HL-60 (cell line): Measurements from ENCODE around the gene ADGRL3.

Source experiments
- DNase-seq, 2 experiments: peaks; one replicate each; pipeline ENCODE4 v3.0.0-alpha.2; 2010 to 2020; ENCODE audit warnings: low read depth in 1 of 2, low spot score in 1 of 2
- H3K27ac ChIP-seq: fragments of 250-450 bp; sonication (Bioruptor Pico); replicated peaks from 2 replicates; pipeline ENCODE4 v1.5.1; 2020; ENCODE audit warnings: mild to moderate bottlenecking, moderate library complexity
- H3K27me3 ChIP-seq: fragments of 250-450 bp; sonication (Bioruptor Pico); 2 replicates; pipeline ENCODE4 v1.5.1; 2021; ENCODE audit warnings: mild to moderate bottlenecking, moderate library complexity; ENCODE audit not compliant: insufficient read depth, poor library complexity, severe bottlenecking
- H3K4me3 ChIP-seq: replicated peaks from 2 replicates; pipeline ENCODE4 v1.5.1; 2011; ENCODE audit warnings: mild to moderate bottlenecking, control low read depth, low read length; ENCODE audit not compliant: insufficient read depth
- GABPA ChIP-seq: IDR thresholded peaks from 2 replicates; pipeline ENCODE4 v1.6.1; 2012; ENCODE audit warnings: low read depth
- POLR2AphosphoS5 ChIP-seq: IDR thresholded peaks from 2 replicates; pipeline ENCODE4 v1.6.1; 2012; ENCODE audit warnings: low read depth
- SPI1 ChIP-seq: IDR thresholded peaks from 2 replicates; pipeline ENCODE4 v1.6.1; 2012; ENCODE audit warnings: low read depth, mild to moderate bottlenecking, borderline replicate concordance
- TF ChIP-seq, protein P1 (sequence below): IDR thresholded peaks from 2 replicates; pipeline ENCODE4 v1.6.1; 2012; ENCODE audit warnings: low read depth; ENCODE audit not compliant: insufficient replicate concordance
- TF ChIP-seq, protein P2 (sequence below): IDR thresholded peaks from one replicate; pipeline ENCODE4 v1.5.1; 2011; ENCODE audit warnings: low read length, control low read depth, inconsistent platforms; ENCODE audit not compliant: insufficient read depth

Gene ADGRL3

DNA sequence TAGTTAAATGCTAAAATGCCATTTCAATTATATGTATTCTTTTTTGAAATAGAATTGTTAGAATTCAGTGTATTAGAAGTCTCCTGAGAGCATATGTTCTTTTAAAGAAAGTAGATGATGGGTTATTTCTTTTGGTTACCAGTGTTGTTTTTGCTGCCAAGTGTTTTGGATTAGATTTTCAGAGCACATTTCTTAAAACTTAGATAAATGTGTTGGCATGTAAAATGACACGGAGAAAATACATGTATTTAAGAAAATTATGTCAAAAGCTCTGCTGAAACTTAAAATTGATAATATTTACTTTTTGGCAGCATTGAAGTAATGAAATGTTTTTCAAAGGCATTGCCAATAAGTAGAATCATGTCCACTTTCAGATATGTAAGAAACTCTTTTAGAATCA, 379.7 kb downstream of the ADGRL3 start:
- H3K27ac ChIP-seq = no peak overlapping the region
- TF ChIP-seq POLR2AphosphoS5 (no peak), GABPA (no peak), SPI1 (no peak)
- TF ChIP-seq, protein P1, sequence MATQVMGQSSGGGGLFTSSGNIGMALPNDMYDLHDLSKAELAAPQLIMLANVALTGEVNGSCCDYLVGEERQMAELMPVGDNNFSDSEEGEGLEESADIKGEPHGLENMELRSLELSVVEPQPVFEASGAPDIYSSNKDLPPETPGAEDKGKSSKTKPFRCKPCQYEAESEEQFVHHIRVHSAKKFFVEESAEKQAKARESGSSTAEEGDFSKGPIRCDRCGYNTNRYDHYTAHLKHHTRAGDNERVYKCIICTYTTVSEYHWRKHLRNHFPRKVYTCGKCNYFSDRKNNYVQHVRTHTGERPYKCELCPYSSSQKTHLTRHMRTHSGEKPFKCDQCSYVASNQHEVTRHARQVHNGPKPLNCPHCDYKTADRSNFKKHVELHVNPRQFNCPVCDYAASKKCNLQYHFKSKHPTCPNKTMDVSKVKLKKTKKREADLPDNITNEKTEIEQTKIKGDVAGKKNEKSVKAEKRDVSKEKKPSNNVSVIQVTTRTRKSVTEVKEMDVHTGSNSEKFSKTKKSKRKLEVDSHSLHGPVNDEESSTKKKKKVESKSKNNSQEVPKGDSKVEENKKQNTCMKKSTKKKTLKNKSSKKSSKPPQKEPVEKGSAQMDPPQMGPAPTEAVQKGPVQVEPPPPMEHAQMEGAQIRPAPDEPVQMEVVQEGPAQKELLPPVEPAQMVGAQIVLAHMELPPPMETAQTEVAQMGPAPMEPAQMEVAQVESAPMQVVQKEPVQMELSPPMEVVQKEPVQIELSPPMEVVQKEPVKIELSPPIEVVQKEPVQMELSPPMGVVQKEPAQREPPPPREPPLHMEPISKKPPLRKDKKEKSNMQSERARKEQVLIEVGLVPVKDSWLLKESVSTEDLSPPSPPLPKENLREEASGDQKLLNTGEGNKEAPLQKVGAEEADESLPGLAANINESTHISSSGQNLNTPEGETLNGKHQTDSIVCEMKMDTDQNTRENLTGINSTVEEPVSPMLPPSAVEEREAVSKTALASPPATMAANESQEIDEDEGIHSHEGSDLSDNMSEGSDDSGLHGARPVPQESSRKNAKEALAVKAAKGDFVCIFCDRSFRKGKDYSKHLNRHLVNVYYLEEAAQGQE = no peak
- TF ChIP-seq, protein P2, sequence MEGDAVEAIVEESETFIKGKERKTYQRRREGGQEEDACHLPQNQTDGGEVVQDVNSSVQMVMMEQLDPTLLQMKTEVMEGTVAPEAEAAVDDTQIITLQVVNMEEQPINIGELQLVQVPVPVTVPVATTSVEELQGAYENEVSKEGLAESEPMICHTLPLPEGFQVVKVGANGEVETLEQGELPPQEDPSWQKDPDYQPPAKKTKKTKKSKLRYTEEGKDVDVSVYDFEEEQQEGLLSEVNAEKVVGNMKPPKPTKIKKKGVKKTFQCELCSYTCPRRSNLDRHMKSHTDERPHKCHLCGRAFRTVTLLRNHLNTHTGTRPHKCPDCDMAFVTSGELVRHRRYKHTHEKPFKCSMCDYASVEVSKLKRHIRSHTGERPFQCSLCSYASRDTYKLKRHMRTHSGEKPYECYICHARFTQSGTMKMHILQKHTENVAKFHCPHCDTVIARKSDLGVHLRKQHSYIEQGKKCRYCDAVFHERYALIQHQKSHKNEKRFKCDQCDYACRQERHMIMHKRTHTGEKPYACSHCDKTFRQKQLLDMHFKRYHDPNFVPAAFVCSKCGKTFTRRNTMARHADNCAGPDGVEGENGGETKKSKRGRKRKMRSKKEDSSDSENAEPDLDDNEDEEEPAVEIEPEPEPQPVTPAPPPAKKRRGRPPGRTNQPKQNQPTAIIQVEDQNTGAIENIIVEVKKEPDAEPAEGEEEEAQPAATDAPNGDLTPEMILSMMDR = no peak
- H3K27me3 ChIP-seq = no peaks in the 10 kb centered on the region
- no peak for DNase-seq
- no peak overlapping the region for H3K4me3 ChIP-seq

DNA sequence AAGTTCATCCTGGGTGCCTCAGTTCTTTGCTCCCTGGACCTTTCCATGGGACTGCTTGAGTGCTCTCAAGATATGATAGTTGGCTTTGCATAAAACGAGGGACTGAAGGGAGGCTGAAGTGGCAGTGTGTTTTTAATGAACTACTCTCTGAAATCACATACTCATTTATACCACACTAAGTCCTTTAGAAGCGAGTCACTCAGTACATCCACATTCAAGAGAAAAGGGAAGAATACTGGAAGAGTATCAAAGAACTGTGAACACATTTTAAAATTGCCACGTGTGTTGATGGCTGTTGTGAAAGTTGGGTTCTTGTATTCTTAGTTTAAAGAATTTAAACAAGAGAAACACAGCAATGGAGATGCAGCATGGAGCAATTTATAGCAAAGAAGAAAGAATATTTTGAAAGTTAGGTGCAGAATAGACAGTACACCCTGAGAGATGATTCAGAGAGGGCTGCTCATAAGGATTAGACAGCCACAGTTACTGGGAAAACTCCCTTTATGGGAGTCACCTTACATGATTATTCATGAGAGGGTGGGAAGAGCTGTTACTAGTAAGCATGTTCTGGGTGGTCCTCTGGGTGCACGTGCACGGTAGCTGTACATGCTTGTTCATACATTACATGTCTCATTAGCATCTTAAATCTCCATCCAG, 380.7 kb downstream of the ADGRL3 start:
- no peak for TF ChIP-seq GABPA
- no peak for TF ChIP-seq SPI1
- TF ChIP-seq, protein P1 = no peak
- no peak for TF ChIP-seq POLR2AphosphoS5
- TF ChIP-seq, protein P2 = no peak
- Histone ChIP-seq H3K27me3 (no peaks in the 10 kb centered on the region), H3K4me3 (no peak overlapping the region), H3K27ac (no peak overlapping the region)
- no peak for DNase-seq

DNA sequence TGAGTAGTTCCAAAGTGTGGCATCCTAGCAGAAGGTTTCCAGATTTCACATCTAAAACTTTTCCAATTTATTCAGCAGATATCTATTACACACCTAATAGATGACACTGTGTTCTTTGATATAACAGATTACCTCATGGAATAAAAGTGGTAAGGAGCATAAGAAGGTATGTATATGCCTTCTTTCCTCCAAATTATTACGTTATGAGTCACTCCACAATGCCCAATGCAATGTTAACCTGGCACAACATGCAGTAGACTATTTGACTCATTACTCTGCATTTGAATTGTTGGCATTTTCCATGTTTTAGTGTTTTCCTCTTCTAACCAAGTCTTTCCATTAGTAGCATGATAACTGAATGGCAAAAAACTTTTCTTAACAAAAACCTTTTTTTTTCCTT, 383.6 kb downstream of the ADGRL3 start:
- no peak for DNase-seq
- H3K27ac ChIP-seq = no peak overlapping the region
- H3K27me3 ChIP-seq = no peaks in the 10 kb centered on the region
- TF ChIP-seq GABPA (no peak), SPI1 (no peak)
- TF ChIP-seq, protein P2 = no peak
- no peak overlapping the region for H3K4me3 ChIP-seq
